Measurements from ENCODE around the gene TCN1.

TCN1 gene

GRCh38 chr11:59845399-59845798 lies 20.9 kb downstream of the TCN1 start, which contains the start of gene CBLIF:
TSS of gene CBLIF (minus strand) at chr11:59845499. CDS start at chr11:59845453, 46 bp downstream.
- no peak for TF ChIP-seq GATA1 (IDR thresholded peaks at IDR 0.05; ENCODE audit: low read depth, low read length)
- no peak for TF ChIP-seq POLR2A (IDR thresholded peaks at IDR 0.05; ENCODE audit: low read length)
- no peak for DNase-seq

DNA sequence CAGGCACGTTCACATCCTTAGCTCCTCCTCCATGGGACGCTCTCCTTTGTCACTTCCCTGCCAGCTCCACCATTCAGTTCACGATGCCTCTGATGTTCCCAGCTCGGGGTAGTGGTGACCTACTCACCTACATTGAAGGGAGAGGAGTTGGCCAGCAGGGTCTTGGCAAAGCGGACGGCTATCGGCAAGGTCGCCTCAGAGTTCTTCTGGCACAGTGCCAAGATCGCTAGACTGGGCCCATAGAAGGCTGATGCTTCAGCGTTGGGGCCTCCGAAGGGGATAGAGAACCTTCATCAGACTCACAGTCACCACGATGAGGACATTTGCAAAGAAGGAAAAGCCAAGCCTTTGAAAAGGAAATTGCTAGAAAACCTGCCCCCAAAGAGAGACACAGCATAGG lies 24.0 kb downstream of the TCN1 start:
- TF ChIP-seq GATA1 (IDR thresholded peaks at IDR 0.05; ENCODE audit: low read depth, low read length) (no peak), POLR2A (IDR thresholded peaks at IDR 0.05; ENCODE audit: low read length) (no peak)
- DNase-seq: no peak

DNA sequence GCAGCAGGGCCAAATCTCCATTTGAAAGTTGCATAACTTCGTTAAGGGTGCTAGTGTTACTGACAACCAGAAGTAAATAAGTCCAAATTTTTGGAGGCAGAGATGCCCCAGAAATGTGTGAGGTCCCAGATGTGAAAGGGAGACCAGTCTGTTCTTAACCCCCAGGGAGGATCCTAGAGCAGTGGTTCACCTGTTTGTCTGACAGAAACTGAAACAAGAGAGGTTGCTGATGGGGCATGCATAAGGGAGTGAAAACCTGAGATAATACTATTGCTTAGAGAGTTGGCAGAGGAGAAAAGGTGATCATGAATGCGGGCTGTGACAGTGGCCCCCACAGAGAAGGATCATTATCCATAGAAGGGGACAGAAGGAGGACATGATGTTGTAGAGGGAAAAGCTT lies 24.8 kb downstream of the TCN1 start:
- no peak for DNase-seq
- TF ChIP-seq GATA1 (IDR thresholded peaks at IDR 0.05; ENCODE audit: low read depth, low read length): no peak

DNA sequence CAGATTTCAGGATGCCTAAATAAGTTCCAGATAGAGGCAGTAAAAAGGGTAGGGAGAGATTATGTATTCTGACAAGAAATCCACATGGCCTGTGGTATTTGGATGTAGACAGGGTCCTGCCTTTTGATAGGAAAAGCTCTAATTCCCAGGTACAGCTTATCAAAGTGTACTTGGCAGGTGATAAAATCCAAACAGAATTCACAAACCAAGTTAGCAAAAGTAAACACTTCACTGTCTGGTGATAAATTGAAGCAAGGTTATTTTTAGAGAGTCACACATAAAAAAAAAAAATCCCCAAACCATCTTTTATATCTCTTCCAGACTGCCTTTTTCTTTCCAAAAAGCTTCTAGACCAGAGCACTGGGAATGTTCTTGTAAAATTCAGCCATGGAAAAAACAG lies 26.7 kb downstream of the TCN1 start:
- DNase-seq: no peak
- TF ChIP-seq POLR2A (IDR thresholded peaks at IDR 0.05; ENCODE audit: low read length): no peak
- TF ChIP-seq GATA1 (IDR thresholded peaks at IDR 0.05; ENCODE audit: low read depth, low read length): no peak

DNA sequence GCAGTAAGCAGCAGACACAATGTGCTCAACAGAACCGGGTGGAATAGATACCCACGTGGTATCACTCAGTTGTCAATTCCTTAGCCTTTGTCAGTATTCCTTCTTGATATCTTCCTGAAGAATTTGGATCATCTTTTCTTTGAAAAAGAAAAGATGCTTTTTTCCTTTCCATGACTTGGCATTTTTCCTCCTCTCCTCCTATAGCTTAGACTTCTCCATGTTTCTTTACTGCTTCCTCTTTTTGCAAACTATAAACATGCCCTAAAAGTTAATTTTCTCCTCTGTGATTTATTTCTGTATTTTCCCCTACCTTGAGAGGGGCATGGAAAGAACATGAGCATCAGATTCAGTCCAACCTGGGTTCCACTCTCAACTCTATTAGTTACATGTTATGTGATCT lies 32.7 kb downstream of the TCN1 start:
- TF ChIP-seq GATA1 (IDR thresholded peaks at IDR 0.05; ENCODE audit: low read depth, low read length) (no peak), POLR2A (IDR thresholded peaks at IDR 0.05; ENCODE audit: low read length) (no peak)
- no peak for DNase-seq

DNA sequence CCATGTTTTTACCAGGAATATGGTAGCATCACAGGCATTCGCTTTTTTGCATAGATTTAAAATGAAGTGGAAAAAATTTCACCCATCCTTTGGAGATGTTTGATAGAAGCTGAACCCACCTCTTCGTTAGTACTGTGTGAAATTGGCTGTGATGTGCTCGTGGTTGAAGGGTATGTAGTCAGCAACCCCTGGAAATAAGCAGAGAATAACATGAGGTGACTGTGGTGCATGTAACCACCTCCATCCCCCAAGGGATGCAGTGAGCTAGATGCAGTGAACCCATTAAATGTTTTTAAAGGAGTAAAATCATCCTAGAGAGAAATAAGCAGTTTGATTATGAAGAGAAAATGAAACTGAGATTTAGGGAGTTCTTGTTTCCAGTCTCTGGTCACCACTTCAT lies 36.9 kb downstream of the TCN1 start:
- DNase-seq: no peak
- TF ChIP-seq GATA1 (IDR thresholded peaks at IDR 0.05; ENCODE audit: low read depth, low read length): no peak
- TF ChIP-seq POLR2A (IDR thresholded peaks at IDR 0.05; ENCODE audit: low read length): no peak

DNA sequence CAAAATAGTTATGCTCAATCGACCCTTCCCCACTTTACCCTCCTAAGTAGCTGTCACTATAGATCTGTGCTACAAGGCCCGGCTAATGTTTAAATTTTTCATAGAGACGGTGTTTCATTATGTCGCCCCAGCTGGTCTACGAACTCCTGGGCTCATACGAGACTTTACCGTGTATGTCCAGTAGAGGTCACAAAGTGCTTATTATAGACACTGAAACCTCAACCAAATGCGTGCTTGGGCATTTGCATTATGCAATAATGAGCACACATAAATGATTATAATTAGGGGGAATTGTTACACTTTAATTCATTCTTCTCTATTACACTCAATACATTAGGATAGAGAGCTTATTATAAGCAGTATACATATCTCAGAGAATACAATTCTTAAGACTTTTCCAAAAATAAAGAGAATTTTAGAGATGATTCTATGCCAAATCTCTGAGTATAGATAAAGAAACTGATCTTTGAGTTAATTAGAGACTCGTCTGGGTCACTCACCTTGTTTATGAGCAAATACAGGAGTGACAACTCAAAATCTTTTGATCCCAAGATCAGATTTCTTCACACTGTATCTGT lies 43.2 kb downstream of the TCN1 start:
- DNase-seq: peak; percentile 76 to 79
- no peak for TF ChIP-seq GATA1 (IDR thresholded peaks at IDR 0.05; ENCODE audit: low read depth, low read length)

GRCh38 chr11:59818572-59818971 lies 47.7 kb downstream of the TCN1 start:
- no peak for DNase-seq
- TF ChIP-seq POLR2A (IDR thresholded peaks at IDR 0.05; ENCODE audit: low read length): no peak
- TF ChIP-seq GATA1 (IDR thresholded peaks at IDR 0.05; ENCODE audit: low read depth, low read length): no peak

GRCh38 chr11:59816434-59816833 lies 49.9 kb downstream of the TCN1 start:
- peak; percentile 7 to 49 for DNase-seq

GRCh38 chr11:59815754-59816153 lies 50.5 kb downstream of the TCN1 start:
- no peak for DNase-seq
- TF ChIP-seq POLR2A (IDR thresholded peaks at IDR 0.05; ENCODE audit: low read length) (no peak), GATA1 (IDR thresholded peaks at IDR 0.05; ENCODE audit: low read depth, low read length) (no peak)

GRCh38 chr11:59814021-59814420 lies 52.3 kb downstream of the TCN1 start:
- no peak for TF ChIP-seq GATA1 (IDR thresholded peaks at IDR 0.05; ENCODE audit: low read depth, low read length)
- no peak for TF ChIP-seq POLR2A (IDR thresholded peaks at IDR 0.05; ENCODE audit: low read length)
- DNase-seq: no peak

DNA sequence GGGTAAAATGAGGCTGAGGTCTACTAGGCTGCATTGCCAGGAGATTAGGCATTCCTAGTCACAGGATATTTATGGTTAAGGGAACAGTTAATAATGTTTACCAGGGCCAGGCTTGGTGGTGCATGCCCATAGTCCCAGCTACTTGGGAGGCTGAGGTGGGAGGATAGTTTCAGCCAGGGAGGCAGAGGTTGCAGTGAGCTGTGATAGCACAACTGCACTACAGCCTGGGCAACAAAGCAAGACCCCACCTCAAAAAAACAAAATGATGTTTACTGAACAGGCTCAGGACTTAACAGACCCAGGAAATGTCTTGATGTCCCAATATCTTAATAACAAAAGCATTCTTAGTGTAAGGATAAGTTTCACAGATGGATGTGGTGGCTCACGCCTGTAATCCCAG lies 52.9 kb downstream of the TCN1 start:
- DNase-seq: no peak
- TF ChIP-seq GATA1 (IDR thresholded peaks at IDR 0.05; ENCODE audit: low read depth, low read length) (no peak), POLR2A (IDR thresholded peaks at IDR 0.05; ENCODE audit: low read length) (no peak)

DNA sequence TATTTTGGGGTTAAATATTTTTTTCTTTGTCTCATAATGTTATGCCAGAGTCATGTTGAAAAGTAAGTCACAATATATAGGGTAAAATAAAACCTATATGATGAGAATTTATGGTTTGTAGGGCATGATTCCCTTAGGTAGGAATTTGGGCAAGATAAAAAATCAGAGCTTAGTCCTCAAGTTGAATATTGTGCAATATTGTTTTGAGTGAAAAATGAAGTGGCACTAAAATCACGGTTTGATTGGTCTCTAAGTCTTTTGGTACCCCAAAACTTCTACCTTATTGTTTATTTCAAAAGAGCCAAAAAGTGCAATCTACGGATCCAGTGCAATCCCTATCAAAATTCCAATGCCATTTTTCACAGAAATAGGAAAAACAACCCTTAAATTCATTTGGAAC lies 54.1 kb downstream of the TCN1 start:
- DNase-seq: no peak
- TF ChIP-seq GATA1 (IDR thresholded peaks at IDR 0.05; ENCODE audit: low read depth, low read length): no peak
- TF ChIP-seq POLR2A (IDR thresholded peaks at IDR 0.05; ENCODE audit: low read length): no peak

GRCh38 chr11:59810911-59811259 lies 55.4 kb downstream of the TCN1 start:
- no peak for DNase-seq
- TF ChIP-seq GATA1 (IDR thresholded peaks at IDR 0.05; ENCODE audit: low read depth, low read length) (no peak), POLR2A (IDR thresholded peaks at IDR 0.05; ENCODE audit: low read length) (no peak)

DNA sequence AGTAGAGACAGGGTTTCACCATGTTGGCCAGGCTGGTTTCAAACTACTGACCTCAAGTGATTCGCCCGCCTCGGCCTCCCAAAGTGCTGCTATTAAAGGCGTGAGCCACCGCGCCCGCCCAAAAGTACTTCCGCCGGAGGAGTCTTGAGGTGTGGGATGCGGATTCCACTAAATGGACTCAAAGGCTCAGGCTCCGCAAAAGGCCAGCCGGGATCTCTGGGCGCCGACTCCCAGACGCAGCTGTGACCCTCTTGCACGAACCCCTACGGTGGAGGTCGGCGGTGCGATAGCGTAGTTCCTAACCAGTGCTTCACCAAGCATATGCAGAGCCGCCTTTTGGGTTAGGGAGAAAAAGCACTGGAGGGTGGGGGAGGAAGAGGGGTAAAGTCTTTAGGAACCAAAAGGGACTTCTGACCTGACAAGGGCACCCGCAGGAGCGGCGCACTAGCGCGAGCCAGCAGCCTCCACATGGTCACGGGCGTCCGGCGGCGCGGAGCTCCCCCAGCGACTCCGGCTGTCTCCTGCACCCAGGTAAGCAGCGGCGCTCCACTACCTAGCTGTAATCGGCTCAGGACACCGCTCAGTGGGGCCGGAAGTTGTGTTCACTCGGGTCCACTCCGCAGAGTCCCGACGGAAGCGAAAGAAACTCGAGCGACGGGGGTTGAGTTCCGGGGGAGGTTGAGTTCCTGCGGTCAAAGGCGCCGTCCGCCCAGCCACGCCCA lies 55.9 kb downstream of the TCN1 start, which contains the start of gene MRPL16:
Gene MRPL16, minus strand, starts transcription at position 590 of the 722 bp plus-strand sequence. Its CDS starts 120 bp downstream, at position 470.
- peak; percentile 95 to 96 for DNase-seq
- TF ChIP-seq POLR2A (IDR thresholded peaks at IDR 0.05; ENCODE audit: low read length): peak; percentile 79
- no peak for TF ChIP-seq GATA1 (IDR thresholded peaks at IDR 0.05; ENCODE audit: low read depth, low read length)
